ENCODE measurements around the gene BBLN. TPM values are rescaled to one million over a fixed set of nuclear protein-coding genes. Genes with fewer than 3 reads are reported as not detected.
"Not testable (repeated sequence)": the region's sequence is repeated elsewhere in the genome, so short reads cannot be mapped to it uniquely, and the experiment has no call there.

BBLN gene
- total and polyA plus RNA-seq, 2 of the 4 experiments (the other 2 are of a cell fraction), result 25.1 to 103 TPM

- CTCF ChIA-PET; H3K79me1 ChIP-seq (ENCODE audit: low read depth in 1 of 2, low read length in 2 of 2); DNase-seq; H2BK120ac ChIP-seq (ENCODE audit: low read depth, low read length); POLR2A ChIA-PET (ENCODE audit: unreplicated experiment); H3K14ac ChIP-seq (replicated peaks; ENCODE audit: low read depth, low read length); H4K20me1 ChIP-seq (ENCODE audit: insufficient read depth, low read length); H2BK20ac ChIP-seq (ENCODE audit: low read depth, low read length); H2AK9ac ChIP-seq (replicated peaks; ENCODE audit: low read depth, low read length, poor library complexity); H2BK5ac ChIP-seq (ENCODE audit: low read depth, low read length, poor library complexity, severe bottlenecking); H3K36me3 ChIP-seq (ENCODE audit: control insufficient read depth, insufficient read depth, low read length); H3K27ac ChIP-seq (ENCODE audit: insufficient read depth, low read length); H3K9me1 ChIP-seq (ENCODE audit: insufficient read depth, low read length); H3K23ac ChIP-seq (ENCODE audit: low read depth, low read length); H2BK15ac ChIP-seq (ENCODE audit: low read depth, low read length); dilution Hi-C loops (cut with HindIII; ENCODE audit: low sequenced_read_pairs, unreplicated experiment); H3K4me2 ChIP-seq (ENCODE audit: low read depth, low read length); H2AFZ ChIP-seq (replicated peaks; ENCODE audit: low read length, poor library complexity); in situ Hi-C loops (cut with MboI; ENCODE audit: low sequenced_read_pairs); H2AK5ac ChIP-seq (ENCODE audit: low read depth, low read length); H3K9ac ChIP-seq (ENCODE audit: low read depth, low read length); H3K56ac ChIP-seq (ENCODE audit: extremely low read depth, insufficient read depth, low read length); BruUV-seq (replicated peaks); ATAC-seq (ENCODE audit: low read depth); H3K4ac ChIP-seq (ENCODE audit: low read depth, low read length); H4K91ac ChIP-seq (ENCODE audit: insufficient read depth, low read depth, low read length); H3K9me3 ChIP-seq (ENCODE audit: control insufficient read depth, insufficient read depth, low read length); H4K5ac ChIP-seq (ENCODE audit: low read depth, low read length); H3K18ac ChIP-seq (ENCODE audit: low read depth, low read length); H3K4me1 ChIP-seq (ENCODE audit: control insufficient read depth, insufficient read depth, low read length); H3K4me3 ChIP-seq (ENCODE audit: insufficient read depth, low read depth, low read length); H4K8ac ChIP-seq (ENCODE audit: low read depth in 2 of 2, low read length in 2 of 2); intact Hi-C loops (cut with micrococcal nuclease): not testable (repeated sequence)
- H3K27me3 ChIP-seq (ENCODE audit: control insufficient read depth, insufficient read depth, low read length), result peaks cover 14% of the 10 kb centered on the region
- WGBS, 2 experiments (ENCODE audit: extremely low coverage in 2 of 2, insufficient read length in 1 of 2), result 33% methylated on average over 2 of the region's 8 CpGs; no CpG with 5 or more reads in 1 of the 2 experiments
These were observed 24.5 kb upstream of the BBLN start for GRCh38 chr9:128135561-128135960.
